NB4 (cell line): ENCODE results near the gene INO80B.

Source experiments
- DNase-seq: peaks from one replicate; pipeline ENCODE4 v3.0.0; 2010; ENCODE audit warnings: low read depth
- H3K4me3 ChIP-seq: one replicate; pipeline ENCODE4 v1.5.1; 2011; ENCODE audit warnings: mild to moderate bottlenecking, low read depth, low read length, moderate library complexity
- CTCF ChIP-seq: IDR thresholded peaks from one replicate; pipeline ENCODE4 v1.5.1; 2012; ENCODE audit warnings: low read depth, low read length
- MAX ChIP-seq: IDR thresholded peaks from 2 replicates; pipeline ENCODE4 v1.6.1; 2011; ENCODE audit warnings: low read depth, low read length
- MYC ChIP-seq: IDR thresholded peaks from 2 replicates; pipeline ENCODE4 v1.6.1; 2011; ENCODE audit warnings: low read depth, low read length
- POLR2A ChIP-seq: IDR thresholded peaks from 2 replicates; pipeline ENCODE4 v1.6.1; 2011; ENCODE audit warnings: mild to moderate bottlenecking; ENCODE audit not compliant: insufficient read length; ENCODE audit errors: extremely low read depth

The INO80B gene

GRCh38 chr2:74438248-74438647 is 16.6 kb upstream of the INO80B start:
- no peak for TF ChIP-seq MAX
- no peak for TF ChIP-seq CTCF
- no peak for TF ChIP-seq MYC
- no peak for TF ChIP-seq POLR2A
- no peak overlapping the region for H3K4me3 ChIP-seq
- DNase-seq, result no peak

GRCh38 chr2:74439373-74439772 is 15.5 kb upstream of the INO80B start:
- no peak for DNase-seq
- TF ChIP-seq CTCF, result no peak
- no peak for TF ChIP-seq MAX
- no peak for TF ChIP-seq MYC
- TF ChIP-seq POLR2A, result no peak
- no peak overlapping the region for H3K4me3 ChIP-seq

GRCh38 chr2:74439803-74440377 is 15.0 kb upstream of the INO80B start:
- no peak for DNase-seq
- no peak for TF ChIP-seq MYC
- no peak for TF ChIP-seq CTCF
- TF ChIP-seq MAX, result no peak
- no peak for TF ChIP-seq POLR2A
- peak overlapping the region; percentile 51 for H3K4me3 ChIP-seq

DNA sequence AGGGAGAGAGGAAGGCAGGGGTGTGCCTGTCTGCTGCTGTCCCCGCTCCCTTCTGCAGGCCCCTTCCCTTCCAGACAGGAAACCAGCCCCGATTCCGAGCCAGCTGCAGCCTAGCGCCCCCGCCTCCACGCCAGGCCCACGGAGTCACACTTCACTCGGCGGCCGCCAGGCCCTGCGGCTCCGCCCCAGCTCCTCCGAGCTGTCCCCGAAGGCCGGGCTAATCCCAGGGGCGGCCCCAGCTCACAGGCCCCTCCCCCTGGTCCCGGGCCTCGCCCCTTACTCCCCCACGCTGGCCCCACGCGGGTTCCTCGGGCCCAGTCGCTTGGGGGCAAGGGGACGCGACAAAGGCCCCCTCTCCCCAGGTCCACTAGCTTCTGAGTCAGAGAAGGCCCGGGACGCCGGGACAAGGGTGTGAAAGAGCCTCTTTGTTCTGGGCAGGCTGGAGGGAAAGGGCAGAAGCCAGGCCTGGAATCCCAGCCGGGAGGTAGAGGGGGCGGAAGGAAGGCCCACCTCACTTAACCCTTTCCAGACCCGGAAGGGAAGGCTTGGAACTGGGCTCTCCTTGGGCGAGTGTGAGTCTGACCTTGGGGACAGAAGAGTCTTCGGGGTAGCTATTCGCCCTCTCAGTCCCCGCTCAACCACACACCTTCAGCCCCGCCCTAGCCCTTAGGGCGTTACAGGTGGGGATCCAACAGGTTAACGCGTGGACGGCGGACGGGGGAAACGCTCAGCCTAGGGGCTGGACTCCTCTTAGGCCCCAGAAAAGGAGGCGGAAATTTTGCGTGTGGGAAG is 14.3 kb upstream of the INO80B start:
- peak overlapping the region; percentile 51 for H3K4me3 ChIP-seq
- TF ChIP-seq MYC (peak; percentile 28; the same call in 1 of the 2 replicates), POLR2A (peak; percentile 34), CTCF (no peak), MAX (0 out of 2 replicates have a peak, but pooled peaks have one; percentile 5)
- DNase-seq, result peak; percentile 92

GRCh38 chr2:74441170-74441689 is 13.7 kb upstream of the INO80B start:
- no peak for DNase-seq
- H3K4me3 ChIP-seq, result no peak overlapping the region

More at GRCh38 chr2:74441170-74441689, 13.7 kb upstream of the INO80B start:
- no peak for TF ChIP-seq MAX
- no peak for TF ChIP-seq POLR2A
- no peak for TF ChIP-seq CTCF
- TF ChIP-seq MYC, result no peak
